Stomach (tissue), 9 donors: Measurements from ENCODE around the gene ARF5. TPM values are rescaled to one million over a fixed set of nuclear protein-coding genes. Genes with fewer than 3 reads are reported as not detected.

ENCODE experiments used
- DNase-seq, 2 donors: peaks; one replicate each; pipeline versions ENCODE4 v3.0.0 to v3.0.0-alpha.2; 2013 to 2019
- H3K27ac ChIP-seq, 5 donors: fragments of 200-600 bp in 4 of 5; sonication (generic) in 4 of 5; one replicate each; pipeline ENCODE4 v1.5.1; 2013 to 2019; ENCODE audit warnings: mild to moderate bottlenecking in 1 of 5, moderate library complexity in 1 of 5
- H3K27me3 ChIP-seq, 3 donors: fragments of 200-600 bp; sonication (generic); one replicate each; pipeline ENCODE4 v1.5.1; 2017 to 2019; ENCODE audit warnings: mixed run types in 1 of 3
- H3K36me3 ChIP-seq, 4 donors: fragments of 200-600 bp; sonication (generic); 1 replicate in 3 of 4; 2 replicates in 1 of 4; pipeline ENCODE4 v1.5.1; 2016 to 2019
- H3K4me1 ChIP-seq, 4 donors: fragments of 200-600 bp; sonication (generic); one replicate each; pipeline ENCODE4 v1.5.1; 2016 to 2019
- H3K4me3 ChIP-seq, 4 donors: fragments of 200-600 bp; sonication (generic) in 3 of 4; one replicate each; pipeline ENCODE4 v1.5.1; 2016 to 2019; ENCODE audit warnings: mild to moderate bottlenecking in 1 of 4
- H3K9me3 ChIP-seq, 4 donors: fragments of 200-600 bp; sonication (generic); one replicate each; pipeline ENCODE4 v1.5.1; 2016 to 2019
- CTCF ChIP-seq, 7 experiments: fragments of 450-650 bp in 4 of 7; fragments of 200-600 bp in 3 of 7; sonication (generic) in 3 of 7; IDR thresholded peaks; one replicate each; pipeline ENCODE4 v1.5.1; 2016 to 2019; ENCODE audit warnings: antibody characterized with exemption in 7 of 7, control low read depth in 2 of 7, mild to moderate bottlenecking in 1 of 7
- EP300 ChIP-seq: sonication (generic); formaldehyde crosslinking; IDR thresholded peaks from one replicate; pipeline ENCODE4 v1.6.1; 2017; ENCODE audit warnings: antibody characterized with exemption
- POLR2A ChIP-seq, 4 donors: fragments of 450-650 bp; IDR thresholded peaks; one replicate each; pipeline ENCODE4 v1.6.1; 2016; ENCODE audit warnings: antibody characterized with exemption in 4 of 4, control low read depth in 2 of 4, mild to moderate bottlenecking in 1 of 4, moderate library complexity in 1 of 4
- POLR2AphosphoS5 ChIP-seq, 3 donors: sonication (generic); formaldehyde crosslinking; IDR thresholded peaks; one replicate each; pipeline ENCODE4 v1.6.1; 2016; ENCODE audit warnings: antibody characterized with exemption in 3 of 3
- WGBS, 5 donors: extraction: QIAGEN DNeasy Blood & Tissue Kit in 3 of 5; methylation state at CpG; one replicate each; pipeline versions ENCODE4 v1.1.5 to v1.1.7; 2013 to 2018; 5-methylcytosine and 5-hydroxymethylcytosine counted together
- intact Hi-C: fragments of 100-400 bp; cut with DNase I; formaldehyde crosslinking; loops from one replicate; pipeline ENCODE4 v1.15.1; 2023; ENCODE audit warnings: low total_unique reads
- polyA plus RNA-seq, 3 donors: library from polyadenylated mRNA; stranded (reverse); fragments of 200-250 nt; gene quantifications; one replicate each; pipeline ENCODE4 v1.2.3, GENCODE V29; 2013
- total RNA-seq, 5 donors: library from RNA; depleted of rRNA; stranded (reverse); fragments of >200 nt; gene quantifications; one replicate each; pipeline versions ENCODE4 v1.1.0 to v1.2.3, GENCODE V29; 2014 to 2016
- donor health status: healthy with polysubstance abuse.
- donor health status: Bipolar disorder and iron deficiency.
- donor health status: healthy.

ARF5 gene
- total and polyA plus RNA-seq, 8 donors: 29.8 to 223 (median 118) TPM

GRCh38 chr7:127618775-127619174 lies 30.6 kb downstream of the ARF5 start:
- DNase-seq: no peak
- Histone ChIP-seq H3K9me3 (no peaks in the 10 kb centered on the region), H3K4me3 (no peak overlapping the region), H3K27ac (no peak overlapping the region), H3K4me1 (peaks cover 0 to 14% (median 0%) of the 10 kb centered on the region in 4 donors), H3K27me3 (peaks cover 0 to 77% (median 39%) of the 10 kb centered on the region in 3 donors), H3K36me3 (no peaks in the 10 kb centered on the region)
- WGBS, 5 donors: 42 to 79% (median 56%) methylated on average over 1 of the region's 1 CpG
- TF ChIP-seq CTCF (IDR thresholded peaks at IDR 0.05): no peak
- no peak for TF ChIP-seq POLR2AphosphoS5 (IDR thresholded peaks at IDR 0.05)
- TF ChIP-seq POLR2A (IDR thresholded peaks at IDR 0.05): no peak
- no peak for TF ChIP-seq EP300
- intact Hi-C loops: no loop called here

GRCh38 chr7:127619681-127620405 lies 31.6 kb downstream of the ARF5 start:
- no peak overlapping the region for H3K27ac ChIP-seq
- peaks cover 0 to 69% (median 37%) of the 10 kb centered on the region in 3 donors for H3K27me3 ChIP-seq
- H3K4me3 ChIP-seq: no peak overlapping the region
- no peaks in the 10 kb centered on the region for H3K36me3 ChIP-seq
- no peaks in the 10 kb centered on the region for H3K9me3 ChIP-seq
- intact Hi-C loops: no loop called here
- 6 to 16% (median 9%) methylated on average over 11 to 27 of the region's 27 CpGs for WGBS, 5 donors
- H3K4me1 ChIP-seq: peaks cover 0 to 14% (median 0%) of the 10 kb centered on the region in 4 donors
- no peak for TF ChIP-seq EP300
- TF ChIP-seq POLR2AphosphoS5 (IDR thresholded peaks at IDR 0.05): no peak
- no peak for TF ChIP-seq POLR2A (IDR thresholded peaks at IDR 0.05)
- no peak for TF ChIP-seq CTCF (IDR thresholded peaks at IDR 0.05)
- peak in 1 of 2 donors; percentile 44 for DNase-seq

- H3K4me1 ChIP-seq: peaks cover 0 to 14% (median 0%) of the 10 kb centered on the region in 4 donors
- no peak for TF ChIP-seq EP300
- TF ChIP-seq POLR2AphosphoS5 (IDR thresholded peaks at IDR 0.05): no peak
- no peak for TF ChIP-seq CTCF (IDR thresholded peaks at IDR 0.05)
- TF ChIP-seq POLR2A (IDR thresholded peaks at IDR 0.05): no peak
- H3K36me3 ChIP-seq: no peaks in the 10 kb centered on the region
- H3K27ac ChIP-seq: no peak overlapping the region
- H3K4me3 ChIP-seq: no peak overlapping the region
- peaks cover 0 to 61% (median 29%) of the 10 kb centered on the region in 3 donors for H3K27me3 ChIP-seq
- no peaks in the 10 kb centered on the region for H3K9me3 ChIP-seq
- no peak for DNase-seq
- intact Hi-C loops: no loop called here
- 3 to 6% (median 5%) methylated on average over 22 to 24 of the region's 24 CpGs for WGBS, 5 donors
Measured at GRCh38 chr7:127620406-127621233, 32.4 kb downstream of the ARF5 start.

- no peak overlapping the region for H3K27ac ChIP-seq
- H3K9me3 ChIP-seq: no peaks in the 10 kb centered on the region
- H3K27me3 ChIP-seq: peaks cover 0 to 14% (median 4%) of the 10 kb centered on the region in 3 donors
- H3K4me3 ChIP-seq: no peak overlapping the region
- intact Hi-C loops: no loop called here
- peaks cover 0 to 7% (median 0%) of the 10 kb centered on the region in 4 donors for H3K4me1 ChIP-seq
- DNase-seq: no peak
- no peak for TF ChIP-seq EP300
- TF ChIP-seq POLR2AphosphoS5 (IDR thresholded peaks at IDR 0.05): no peak
- TF ChIP-seq CTCF (IDR thresholded peaks at IDR 0.05): no peak
- TF ChIP-seq POLR2A (IDR thresholded peaks at IDR 0.05): no peak
- H3K36me3 ChIP-seq: no peaks in the 10 kb centered on the region
Measured at GRCh38 chr7:127625331-127625730, 37.1 kb downstream of the ARF5 start.
